SHP77 treated with DMSO at 0.1 percent for 48 hours (cell line): Measurements from ENCODE around the gene CEP85L.

Source experiments
- DNase-seq: peaks from one replicate; lab custom pipeline; 2025; lab: John Stamatoyannopoulos, UW

Gene CEP85L

DNA sequence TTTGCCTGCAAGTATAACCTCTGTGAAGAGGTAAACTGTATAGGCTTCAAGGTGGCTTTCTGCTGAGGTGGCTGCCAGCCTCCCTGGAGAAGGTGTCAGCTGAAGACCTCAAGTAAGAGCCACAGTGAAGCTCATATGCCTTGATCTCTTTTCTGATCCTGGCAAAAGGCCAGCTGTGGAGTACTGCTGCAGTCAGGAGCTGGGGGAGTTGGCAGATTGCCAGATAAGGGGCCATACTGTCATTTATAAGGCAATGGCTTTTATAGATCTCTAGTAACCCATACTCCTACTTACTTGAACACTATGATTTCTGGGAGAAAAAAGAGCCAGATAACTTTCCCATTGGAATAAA is 8.8 kb upstream of the CEP85L start:
- peak; percentile 78 for DNase-seq

DNA sequence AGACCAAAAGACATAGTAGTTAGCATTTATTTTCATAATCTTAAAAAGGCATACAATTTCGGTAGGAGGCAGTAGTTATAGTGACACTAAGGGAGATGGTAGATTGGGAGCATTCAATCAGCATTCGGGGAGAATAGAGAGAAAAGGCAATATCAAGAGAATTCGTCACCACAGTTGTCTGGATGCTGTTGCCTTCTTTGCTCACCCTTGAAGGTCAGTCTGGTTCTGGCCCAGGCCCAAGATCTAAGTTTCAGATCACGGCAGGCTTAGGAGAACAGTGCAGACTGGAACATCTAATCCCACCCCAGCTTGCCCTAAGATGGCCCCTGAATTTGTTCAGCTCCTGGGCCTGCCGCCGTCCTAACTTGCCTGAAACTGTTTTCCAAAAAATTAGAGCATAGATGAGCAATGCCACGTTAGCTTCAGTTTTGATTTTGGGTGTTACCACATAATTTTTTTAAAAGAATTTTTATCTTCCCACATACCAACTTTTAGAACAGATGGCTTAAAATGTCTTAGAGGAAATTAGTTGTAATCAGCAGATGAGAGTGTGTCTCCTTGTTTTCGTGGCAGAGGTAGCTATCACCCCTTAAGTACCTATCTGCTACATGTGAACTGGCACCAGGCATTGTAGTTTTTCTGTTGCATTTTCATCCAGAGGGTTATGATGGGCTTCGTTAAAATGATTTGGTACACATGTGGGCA is 8.3 kb upstream of the CEP85L start:
- DNase-seq, result peak; percentile 57

DNA sequence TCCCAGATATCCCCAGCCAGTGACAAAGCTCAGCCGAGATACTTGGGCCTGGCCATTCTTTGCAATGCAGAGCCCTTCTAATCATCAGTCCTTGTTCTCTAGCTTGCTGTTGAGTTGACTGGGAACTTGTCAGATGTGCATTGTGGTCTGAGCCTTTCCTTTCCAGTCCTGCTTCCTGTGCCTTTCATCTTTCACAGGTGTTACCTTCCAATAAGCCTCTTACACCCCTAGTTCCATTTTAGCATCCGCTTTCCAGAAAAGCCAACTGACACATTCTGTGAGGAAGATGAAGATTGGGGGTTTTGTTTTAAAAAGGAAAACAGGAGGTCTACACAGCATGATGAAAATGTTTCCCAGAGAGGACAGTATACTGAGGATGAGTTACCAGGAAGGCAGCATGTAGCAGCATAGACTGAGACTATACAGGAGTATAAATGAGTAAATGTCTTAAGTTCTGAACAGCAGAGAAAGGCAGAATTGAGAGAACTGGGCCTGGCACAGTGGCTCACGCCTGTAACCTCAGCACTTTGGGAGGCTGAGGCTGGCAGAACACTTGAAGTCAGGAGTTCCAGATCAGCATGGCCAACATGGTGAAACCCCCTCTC is 5.6 kb upstream of the CEP85L start:
- no peak for DNase-seq

DNA sequence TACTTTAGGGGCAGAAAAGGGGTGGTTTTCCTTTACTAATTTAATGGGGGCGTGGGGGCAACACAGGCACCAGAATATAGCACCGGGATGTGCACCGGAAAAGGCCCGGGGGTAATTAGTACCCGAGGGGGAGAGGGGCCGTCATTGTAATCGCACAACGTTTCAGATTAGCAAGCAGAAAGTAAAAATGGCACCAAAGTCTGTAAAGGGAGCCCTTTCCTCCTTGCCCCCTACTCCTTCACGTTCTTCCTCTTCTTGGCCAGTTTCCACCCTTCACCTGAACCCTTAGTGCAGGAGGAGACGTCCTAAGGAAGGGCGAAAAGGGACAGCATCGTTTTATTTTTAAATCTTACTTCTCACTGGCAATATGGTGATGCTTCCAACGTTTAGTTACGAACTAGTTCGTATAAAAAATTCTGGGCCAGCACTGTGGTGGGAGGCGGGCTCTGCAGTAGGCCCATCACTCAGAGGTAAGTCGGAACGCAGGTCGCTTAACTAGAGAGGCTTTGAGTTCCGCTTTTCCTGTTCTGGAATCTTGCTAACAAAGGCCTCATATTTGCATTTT is 742 bp upstream of the CEP85L start:
- DNase-seq, result peak; percentile 63

DNA sequence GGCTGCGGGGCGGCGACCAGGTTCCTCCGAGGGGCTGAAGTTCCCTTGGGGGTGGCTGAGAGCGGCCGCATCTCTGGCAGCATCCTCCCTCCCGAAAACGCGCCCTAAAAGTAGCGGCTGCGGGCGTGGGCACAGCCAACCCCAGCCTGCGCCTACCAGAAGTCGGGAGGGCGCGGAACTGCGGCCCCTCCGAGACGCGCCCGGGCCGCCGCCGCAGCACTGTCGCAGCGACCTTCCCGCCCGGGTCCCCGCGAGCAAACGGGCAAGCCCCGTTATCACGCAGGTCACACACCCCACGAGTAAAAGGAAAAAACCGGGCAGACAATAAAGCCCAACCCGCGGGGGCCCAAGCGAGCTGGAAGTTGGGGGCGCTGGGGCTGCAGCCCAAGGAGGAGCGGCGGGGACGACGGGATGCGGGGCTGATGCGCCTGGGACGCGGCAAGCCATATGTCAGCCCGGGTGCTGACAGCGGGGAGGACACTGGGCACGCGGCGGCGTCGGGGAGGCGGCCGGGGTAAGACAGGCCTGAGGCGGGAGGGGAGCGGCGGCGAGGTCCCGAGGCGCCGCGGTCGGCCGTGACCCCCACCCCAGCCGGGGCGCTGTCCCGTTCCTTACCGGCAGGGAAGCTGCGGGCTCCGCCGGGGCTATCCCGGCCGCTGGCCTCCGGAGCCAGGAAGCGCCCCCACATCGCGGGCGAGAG is 659 bp downstream of the CEP85L start:
- peak; percentile 9 for DNase-seq

DNA sequence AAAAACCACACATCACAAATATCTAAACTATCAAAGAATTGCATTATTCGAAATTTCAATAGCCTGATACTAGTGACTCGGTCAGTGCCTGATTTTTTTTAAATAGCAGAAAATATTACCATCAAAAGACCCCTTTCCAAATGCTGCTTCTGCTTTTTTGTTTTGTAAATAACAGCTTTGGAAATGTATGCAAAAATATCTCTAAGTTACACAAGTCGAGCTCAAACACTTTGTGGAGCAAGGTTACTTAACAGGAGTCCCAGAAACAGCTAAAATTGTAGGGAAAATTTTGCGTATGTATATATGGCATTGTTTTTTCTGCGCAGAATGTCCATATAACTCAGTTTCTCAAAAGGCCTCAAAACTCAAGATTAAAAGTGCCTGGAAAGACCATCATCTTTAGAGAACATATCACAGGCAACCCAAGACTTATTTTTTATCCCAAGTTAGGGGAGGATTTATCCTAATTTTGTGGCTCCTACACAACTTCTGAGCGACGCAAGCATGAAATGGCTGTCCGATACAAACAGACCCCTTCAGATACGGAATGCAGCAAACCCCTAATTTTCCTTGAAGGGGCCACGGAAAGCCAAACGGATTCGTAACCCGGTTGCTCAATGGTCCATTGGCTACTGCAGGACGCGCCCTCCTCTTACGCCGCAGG is 1.3 kb downstream of the CEP85L start:
- DNase-seq, result no peak

DNA sequence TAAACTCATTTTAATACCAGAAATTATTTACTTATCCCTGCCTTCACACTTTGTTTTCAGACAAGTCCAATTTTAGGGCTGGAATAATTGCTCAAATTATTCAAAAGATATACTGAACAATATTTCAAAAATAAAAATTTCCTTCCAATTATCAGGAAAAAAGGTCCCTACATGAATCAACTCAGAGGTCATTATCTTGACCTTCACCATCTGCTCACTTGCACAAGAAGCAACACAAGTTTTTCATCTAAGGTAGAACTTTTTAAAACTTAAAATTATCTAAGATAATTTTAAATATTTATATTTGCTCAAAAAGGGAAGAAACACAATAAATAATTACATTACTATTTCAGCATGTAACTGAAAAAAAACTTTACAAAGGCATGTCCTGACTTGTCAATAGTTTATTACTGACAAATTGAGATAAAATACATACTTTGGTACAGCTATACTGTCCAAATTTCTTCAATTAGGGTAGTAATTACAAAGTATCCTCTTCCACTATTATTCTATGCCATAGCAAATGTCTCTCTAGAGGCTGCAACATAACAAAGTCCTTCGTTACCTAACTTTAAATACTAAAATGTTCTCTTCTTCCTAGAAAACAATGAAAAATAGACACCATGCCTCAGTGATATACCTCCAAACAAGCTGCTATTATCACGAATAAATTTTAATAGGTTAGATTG is 2.4 kb downstream of the CEP85L start:
- DNase-seq, result no peak

DNA sequence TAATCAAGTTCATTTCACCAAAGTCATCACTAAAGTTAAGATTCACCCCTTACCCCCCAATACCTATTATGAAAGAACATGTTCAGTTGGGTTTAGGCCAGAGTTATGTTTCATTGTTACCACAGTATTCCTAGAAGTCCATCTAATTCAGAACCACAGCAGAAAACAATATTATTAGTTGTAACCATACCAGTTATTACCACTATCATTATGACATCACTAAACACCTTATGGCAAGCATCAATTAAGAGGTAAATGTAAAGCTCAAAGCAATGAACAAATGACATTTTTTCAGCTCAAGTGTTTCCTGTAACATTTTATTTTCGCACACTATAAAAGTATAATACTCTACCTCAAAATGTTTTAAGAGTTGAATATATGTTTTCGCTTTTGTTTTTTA is 4.4 kb downstream of the CEP85L start:
- DNase-seq, result no peak

DNA sequence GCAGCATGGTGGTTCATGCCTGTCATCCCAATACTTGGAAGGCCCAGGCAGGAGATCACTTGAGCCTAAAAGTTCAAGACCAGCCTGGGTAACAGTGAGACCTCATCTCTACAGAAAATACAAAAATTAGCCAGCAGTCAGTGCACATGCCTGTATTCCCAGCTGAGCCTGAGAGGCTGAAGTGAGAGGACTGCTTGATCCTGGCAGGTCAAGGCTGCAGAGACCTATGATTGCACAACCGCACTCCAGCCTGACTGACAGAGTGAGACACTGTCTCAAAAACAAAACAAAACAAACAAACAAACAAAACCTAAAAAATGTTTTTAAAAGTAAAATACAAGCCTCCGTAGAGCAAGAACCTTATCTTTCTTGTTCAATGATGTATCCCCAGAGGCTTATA is 6.0 kb downstream of the CEP85L start:
- no peak for DNase-seq

DNA sequence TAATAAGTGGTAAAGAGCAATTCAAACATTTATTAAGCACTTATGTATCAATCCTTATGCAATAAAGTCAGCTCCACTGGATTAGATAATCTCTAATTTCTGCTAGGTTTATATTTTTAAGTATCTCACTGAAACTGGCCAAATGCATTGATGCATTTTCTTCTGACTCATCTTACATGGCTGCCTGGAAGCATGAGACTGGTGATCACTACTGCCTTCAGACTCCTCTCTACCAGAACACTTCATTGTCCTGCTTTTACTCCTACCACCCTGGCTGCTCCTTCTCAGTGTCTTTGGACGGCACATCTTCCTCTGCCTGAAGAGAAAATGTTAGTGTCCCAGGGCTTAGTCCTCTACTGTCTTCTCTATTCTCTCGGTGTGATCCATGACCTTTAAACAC is 7.4 kb downstream of the CEP85L start:
- no peak for DNase-seq

DNA sequence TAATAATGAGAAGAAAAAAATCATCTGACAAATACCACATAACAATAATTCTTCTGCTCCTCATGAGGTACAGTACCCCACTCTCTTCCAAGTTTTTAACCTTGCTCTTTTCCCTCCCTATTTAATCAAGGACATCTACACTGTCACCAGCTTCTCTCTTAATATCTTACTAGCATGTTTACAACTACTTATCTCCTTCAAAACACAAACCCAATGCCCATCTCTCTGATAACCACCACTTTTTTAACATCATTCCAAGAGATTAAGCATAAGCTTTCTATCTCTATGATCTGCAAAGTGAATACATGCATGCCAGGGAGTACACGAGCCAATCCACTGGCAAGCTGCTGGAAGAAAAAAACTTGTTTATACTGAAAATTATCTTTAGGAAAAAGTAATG is 10.3 kb downstream of the CEP85L start:
- DNase-seq, result no peak

DNA sequence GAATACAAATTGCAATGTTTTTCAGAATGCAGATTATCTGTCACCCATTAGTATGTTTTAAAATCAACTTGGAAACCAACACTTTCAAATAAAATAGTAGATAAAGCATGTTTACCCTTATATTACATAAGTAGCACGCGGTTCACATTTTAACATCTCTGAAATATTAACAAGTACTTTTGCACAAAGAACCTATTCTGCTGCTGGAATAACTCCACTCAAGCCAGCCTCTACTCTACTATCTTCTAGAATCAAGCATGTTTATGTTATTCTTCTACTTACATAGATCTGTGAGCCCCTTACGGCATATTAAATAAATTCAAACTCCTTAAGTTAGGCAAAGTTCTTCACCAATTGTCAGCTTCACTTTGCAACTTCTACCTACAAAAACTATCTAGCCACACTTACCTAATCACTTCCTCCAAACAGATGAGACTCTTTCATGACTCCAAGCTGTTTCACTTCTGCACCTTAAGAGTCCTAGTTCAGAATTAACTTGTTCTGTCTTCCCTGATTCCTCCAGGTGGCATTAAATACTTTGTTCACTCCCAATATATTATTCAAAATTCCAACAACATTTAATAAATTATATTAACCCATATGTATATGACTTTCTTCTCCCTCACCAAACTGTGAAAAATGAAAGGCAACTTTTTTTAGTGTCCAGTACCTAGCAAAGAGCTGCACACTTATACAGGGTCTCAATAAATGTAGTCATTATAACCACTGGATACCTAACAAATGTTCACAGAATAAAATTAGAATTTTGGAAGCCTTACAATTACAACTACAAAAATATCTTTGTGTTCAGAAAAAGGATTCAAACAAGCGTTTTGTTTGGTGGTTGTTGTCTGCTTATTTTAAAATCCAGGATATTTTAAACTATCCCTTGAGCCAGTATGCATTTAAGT is 12.1 kb downstream of the CEP85L start:
- no peak for DNase-seq

DNA sequence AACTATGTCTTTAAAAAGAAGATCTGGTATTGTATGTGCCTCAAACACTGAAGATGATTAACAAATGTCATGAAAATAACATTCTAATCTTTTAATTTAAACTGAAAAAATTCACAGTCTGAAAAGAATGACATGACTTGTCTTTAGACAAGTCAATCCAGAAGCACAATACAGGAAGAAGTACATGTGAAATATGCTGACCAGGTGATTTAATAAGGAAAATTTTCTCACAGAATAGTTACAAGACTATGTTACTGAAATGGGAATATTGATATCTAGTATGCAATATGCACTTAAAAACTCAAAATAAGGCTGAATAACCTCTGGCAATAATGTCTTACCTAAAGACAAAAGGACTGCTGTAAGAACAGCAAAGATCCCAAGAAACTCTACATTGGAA is 13.1 kb downstream of the CEP85L start:
- DNase-seq, result no peak

DNA sequence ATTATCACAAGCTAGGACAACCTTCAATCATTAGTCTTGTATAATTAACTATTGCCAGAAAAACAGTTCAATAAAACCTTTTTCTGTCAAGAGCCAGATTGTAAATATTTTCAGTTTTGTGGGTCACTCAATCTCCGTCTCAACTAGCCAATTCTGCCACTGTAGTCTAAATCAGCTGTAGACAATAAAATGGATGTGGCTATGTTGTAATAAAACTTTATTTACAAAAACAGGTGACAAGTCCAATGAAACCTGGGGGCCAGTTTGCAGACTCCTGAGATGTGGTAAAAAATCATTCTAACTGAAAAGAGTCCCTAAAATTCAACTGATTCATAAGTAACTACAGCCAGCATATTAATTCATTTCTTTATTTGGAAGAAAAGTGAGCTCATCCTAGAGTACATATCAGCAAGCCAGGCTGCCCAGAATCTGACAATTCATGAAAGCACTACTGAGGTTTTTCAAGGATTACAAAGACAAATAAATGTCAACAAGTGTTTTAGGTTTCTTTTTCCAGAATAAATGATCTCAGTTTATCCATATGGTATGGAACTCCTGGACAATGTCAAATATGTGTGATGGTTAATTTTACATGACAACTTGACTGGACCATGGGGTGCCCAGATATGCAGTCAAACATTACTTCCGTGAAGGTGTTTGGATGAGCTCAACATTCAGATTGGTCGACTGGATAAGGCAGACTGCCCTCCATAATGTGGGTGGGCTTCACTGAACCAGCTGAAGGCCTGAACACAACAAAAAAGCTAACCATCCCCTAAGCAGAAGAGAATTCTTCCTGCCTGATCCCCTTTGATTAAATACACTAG is 15.3 kb downstream of the CEP85L start:
- DNase-seq, result no peak

DNA sequence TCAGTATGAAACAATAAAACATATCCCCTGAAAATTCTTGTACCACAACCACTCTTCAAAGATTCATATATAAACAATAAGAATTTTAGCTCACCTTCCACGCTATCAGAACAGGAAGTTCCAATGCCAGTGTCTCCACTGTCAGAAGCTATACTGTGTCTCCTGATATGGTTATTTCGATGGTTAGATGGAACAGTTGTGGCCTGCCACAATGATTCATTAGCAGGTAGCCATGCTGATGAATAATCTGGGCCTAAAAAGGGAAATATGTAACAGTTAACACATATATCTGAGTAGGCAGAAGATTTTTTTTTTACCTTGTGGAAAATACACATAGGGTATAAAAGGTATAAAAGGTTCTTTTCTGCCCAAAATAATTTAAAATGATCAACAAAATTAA is 19.0 kb downstream of the CEP85L start:
- DNase-seq, result no peak

DNA sequence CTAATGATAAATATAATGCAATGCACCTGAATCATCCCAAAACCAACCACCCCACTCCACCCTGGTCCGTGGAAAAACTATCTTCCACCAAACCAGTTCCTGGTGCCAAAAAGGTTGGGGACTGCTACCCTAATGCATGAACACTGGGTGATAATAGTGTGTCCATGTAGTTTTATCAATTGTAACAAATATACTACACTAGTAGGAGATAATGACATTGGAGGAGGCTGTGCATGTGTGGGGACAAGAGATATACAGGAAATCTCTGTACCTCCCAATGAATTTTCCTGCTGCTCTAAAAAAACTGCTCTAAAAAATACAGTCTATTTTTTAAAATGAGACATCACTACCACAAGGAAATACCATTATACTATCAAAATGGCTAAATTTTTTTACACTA is 20.5 kb downstream of the CEP85L start:
- DNase-seq, result no peak

DNA sequence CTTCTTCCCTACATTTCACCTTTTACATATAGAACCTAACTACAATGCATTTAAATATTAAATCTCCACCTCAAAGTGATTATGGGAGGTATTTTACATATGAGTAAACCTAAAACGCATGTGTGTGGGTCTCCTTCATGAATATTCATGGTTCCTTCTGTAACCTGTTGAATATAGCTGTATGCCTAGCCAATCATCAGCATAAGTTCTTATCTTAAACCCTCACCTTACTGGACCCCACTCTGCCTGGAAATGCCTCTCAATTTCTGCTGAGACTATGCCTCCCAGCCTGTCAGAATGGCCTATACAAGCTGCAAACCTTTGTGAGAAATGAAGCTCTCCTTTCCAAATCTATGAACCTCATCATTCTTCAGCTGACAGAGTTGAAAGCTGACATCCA is 21.3 kb downstream of the CEP85L start:
- no peak for DNase-seq

DNA sequence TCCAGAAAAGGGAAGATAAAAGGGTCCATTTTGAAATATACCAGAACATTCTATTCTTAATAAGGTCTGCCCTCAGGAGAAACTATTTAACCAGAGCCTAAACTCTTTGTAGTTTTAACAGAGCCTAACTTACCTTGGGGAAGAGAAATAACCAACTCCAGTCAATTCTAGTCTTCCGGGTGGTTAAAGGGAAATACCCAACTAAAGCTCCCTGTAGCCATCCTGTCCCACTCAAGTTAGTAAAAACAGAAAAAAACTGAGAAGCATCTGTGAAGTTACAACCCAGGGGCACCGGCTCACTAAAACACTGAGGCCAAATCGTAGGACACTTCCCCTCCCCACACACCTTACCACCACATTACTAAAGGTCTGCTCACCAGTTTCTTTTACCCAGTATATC is 23.7 kb downstream of the CEP85L start:
- no peak for DNase-seq

DNA sequence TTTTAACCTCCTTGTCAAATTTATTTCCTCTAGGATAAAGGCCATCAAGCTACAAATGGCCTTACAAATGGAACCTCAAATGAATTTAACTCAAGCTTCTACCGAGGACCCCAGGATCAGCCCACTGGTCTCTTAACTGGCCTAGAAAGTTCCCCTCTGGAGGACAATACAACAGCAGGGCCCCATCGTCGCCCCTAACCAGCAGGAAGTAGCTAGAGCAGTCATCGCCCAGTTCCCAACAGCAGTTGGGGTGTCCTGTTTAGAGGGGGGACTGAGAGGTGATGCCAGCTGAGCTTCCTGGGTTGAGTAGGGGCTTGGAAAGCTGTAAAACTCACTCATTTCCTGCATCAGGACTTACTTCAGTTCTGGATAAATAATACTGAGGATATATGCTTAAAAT is 25.6 kb downstream of the CEP85L start:
- no peak for DNase-seq

DNA sequence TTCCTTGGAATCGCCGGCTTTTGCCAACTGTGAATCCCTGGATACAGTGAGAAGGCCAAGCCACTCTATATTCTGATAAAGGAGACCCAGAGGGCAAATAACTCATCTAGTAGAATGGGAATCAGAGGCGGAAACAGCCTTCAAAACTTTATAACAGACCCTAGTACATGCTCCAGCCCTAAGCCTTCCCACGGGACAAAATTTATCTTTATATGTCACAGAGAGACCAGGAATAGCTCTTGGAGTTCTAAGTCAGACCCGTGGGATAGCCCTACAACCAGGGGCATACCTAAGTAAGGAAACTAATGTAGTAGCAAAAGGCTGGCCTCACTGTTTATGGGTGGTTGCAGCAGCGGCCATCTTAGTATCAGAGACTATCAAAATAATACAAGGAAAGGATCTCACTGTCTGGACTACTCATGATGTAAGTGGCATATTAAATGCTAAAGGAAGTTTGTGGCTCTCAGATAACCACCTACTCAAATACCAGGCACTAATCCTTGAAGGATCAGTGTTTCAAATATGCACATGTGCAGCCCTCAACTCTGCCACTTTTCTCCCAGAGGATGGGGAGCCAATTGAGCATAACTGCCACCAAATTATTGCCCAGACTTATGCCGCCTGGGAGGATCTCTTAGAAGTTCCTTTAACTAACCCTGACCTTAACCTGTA is 29.5 kb downstream of the CEP85L start:
- DNase-seq, result no peak
